AG04449 (cell line): Measurements from ENCODE around the gene TBL1XR1.

Experiments used
- CTCF ChIA-PET: fragments of 350-600 bp; formaldehyde crosslinking; extraction: SDS; loops from one replicate; lab custom pipeline; 2021; ENCODE audit warnings: antibody characterized with exemption; lab: Yijun Ruan, JAX
- POLR2A ChIA-PET: fragments of 400-600, 350-600 bp; formaldehyde crosslinking; extraction: SDS; loops from one replicate; lab custom pipeline; 2020; ENCODE audit warnings: antibody characterized with exemption, inconsistent platforms; lab: Yijun Ruan, JAX
- DNase-seq: peaks from one replicate; pipeline ENCODE4 v3.0.0-alpha.2; 2010; ENCODE audit warnings: low read depth, low spot score
- H3K4me3 ChIP-seq: 2 replicates; pipeline ENCODE4 v1.5.1; 2011; ENCODE audit warnings: low read depth, mild to moderate bottlenecking, control low read depth, low read length
- TF ChIP-seq, protein P1 (sequence below): IDR thresholded peaks from one replicate; pipeline ENCODE4 v1.5.1; 2011; ENCODE audit warnings: mild to moderate bottlenecking, moderate library complexity, low read length, control low read depth, inconsistent platforms; ENCODE audit not compliant: insufficient read depth; ENCODE audit errors: missing control alignments

The TBL1XR1 gene

DNA sequence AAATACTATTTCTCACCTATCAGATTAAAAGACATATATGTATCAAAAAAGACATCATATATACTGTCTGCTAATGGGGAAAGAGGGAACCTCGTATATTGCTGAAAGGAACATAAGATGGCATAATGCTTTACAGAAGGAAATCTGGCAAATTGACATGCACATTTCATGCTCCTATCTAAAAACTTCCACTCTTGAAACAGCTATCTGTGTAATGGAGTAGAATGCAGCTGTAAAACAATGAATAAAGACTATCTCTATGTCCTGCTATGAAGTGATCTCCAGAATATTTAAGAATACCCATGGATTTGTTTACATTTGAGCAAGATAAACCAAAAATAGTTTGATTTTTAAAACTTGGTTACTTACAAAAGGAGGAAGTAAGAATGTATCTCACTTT is 107.4 kb downstream of the TBL1XR1 start:
- DNase-seq = no peak
- TF ChIP-seq, protein P1, sequence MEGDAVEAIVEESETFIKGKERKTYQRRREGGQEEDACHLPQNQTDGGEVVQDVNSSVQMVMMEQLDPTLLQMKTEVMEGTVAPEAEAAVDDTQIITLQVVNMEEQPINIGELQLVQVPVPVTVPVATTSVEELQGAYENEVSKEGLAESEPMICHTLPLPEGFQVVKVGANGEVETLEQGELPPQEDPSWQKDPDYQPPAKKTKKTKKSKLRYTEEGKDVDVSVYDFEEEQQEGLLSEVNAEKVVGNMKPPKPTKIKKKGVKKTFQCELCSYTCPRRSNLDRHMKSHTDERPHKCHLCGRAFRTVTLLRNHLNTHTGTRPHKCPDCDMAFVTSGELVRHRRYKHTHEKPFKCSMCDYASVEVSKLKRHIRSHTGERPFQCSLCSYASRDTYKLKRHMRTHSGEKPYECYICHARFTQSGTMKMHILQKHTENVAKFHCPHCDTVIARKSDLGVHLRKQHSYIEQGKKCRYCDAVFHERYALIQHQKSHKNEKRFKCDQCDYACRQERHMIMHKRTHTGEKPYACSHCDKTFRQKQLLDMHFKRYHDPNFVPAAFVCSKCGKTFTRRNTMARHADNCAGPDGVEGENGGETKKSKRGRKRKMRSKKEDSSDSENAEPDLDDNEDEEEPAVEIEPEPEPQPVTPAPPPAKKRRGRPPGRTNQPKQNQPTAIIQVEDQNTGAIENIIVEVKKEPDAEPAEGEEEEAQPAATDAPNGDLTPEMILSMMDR = no peak
- POLR2A ChIA-PET = no interaction called here
- no peak overlapping the region for H3K4me3 ChIP-seq
- CTCF ChIA-PET = no interaction called here

DNA sequence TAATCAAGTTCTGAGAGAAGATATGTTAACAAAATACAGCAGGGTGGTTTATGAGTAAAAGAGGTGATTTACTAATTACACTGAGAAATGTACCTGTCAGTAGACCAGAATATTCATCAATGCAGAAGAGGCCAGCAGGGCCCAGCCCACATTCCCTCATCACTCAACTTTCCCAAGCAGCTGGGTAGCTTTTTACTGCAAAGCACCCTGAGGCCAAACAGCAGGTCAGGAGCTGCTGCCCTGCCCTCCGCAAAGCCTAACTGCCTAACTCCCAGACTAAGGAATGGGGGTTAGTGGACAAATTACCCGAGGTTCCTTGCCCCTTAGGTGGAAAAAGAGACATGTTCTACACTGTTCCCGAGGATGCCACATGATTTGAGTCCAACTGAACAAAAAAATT is 108.2 kb downstream of the TBL1XR1 start:
- H3K4me3 ChIP-seq = no peak overlapping the region
- ChIA-PET POLR2A (interaction anchor here (0.6 kb wide), 1 partner anchor 54 kb away, joined by 3 read pairs; no protein-coding TSS in a partner anchor), CTCF (interaction anchor here (1.3 kb wide), 1 partner anchor 38 kb away, joined by 4 read pairs; no protein-coding TSS in a partner anchor)
- DNase-seq = no peak
- TF ChIP-seq, protein P1 = no peak

DNA sequence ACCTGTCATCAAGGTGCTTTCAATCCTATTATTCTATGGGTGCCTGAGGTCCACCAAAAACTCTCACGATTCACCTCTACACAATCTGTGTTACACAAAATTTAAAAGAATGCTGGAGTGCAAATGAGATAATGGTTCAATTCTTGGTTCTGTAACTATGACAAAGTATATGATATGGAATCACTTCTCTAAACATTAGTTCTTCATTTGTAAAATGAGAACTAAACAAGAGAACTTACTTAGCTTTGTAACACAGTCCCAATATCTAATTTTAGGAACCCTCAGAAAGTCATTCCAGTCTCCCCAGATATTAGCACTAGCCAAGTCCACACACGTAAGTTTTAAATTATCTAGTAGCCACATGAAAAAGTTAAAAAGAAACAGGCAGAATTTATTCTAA is 111.5 kb downstream of the TBL1XR1 start:
- POLR2A ChIA-PET = no interaction called here
- DNase-seq = no peak
- TF ChIP-seq, protein P1 = no peak
- CTCF ChIA-PET = no interaction called here
- no peak overlapping the region for H3K4me3 ChIP-seq

DNA sequence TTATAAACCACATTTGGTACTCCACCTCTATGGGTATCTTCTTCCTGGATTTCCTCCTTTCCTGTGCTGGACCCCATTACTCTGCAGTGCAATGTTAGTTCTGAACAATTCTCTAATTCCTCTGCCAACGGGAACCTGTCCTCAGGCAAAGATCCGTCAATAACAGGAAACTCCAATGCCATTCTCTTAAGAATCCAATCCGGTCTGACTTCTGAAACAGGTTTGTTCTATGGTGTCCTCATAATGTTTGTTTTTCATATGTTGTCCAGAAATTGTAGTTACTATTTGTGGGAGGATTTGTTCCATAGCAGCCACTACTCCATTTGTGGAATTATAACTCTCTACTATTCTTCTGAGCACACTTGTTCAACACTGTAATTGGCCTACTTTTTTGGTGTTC is 112.7 kb downstream of the TBL1XR1 start:
- DNase-seq = no peak
- ChIA-PET CTCF (no interaction called here), POLR2A (no interaction called here)
- TF ChIP-seq, protein P1 = no peak
- H3K4me3 ChIP-seq = no peak overlapping the region

DNA sequence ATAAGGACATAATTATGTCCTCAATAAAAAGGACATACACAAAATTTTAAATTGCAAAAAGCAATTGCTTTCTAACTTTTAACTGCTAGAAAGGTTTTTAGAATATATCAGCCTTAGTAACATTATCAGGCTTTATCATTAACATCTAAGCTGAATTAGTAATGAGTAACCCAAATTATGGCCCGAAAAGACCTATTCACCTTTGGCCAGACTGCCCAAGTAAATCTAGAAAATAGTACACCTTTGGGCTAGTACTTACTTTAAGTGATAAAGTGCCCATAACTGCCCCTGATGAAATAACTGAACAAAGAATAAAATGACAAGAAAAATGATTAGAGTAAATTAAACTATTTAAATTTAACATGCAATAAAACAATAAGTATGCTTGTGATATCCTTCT is 117.2 kb downstream of the TBL1XR1 start:
- H3K4me3 ChIP-seq = no peak overlapping the region
- POLR2A ChIA-PET = no interaction called here
- TF ChIP-seq, protein P1 = no peak
- CTCF ChIA-PET = interaction anchor here (1.3 kb wide), 1 partner anchor 14 kb away, joined by 3 read pairs; no protein-coding TSS in a partner anchor
- no peak for DNase-seq

DNA sequence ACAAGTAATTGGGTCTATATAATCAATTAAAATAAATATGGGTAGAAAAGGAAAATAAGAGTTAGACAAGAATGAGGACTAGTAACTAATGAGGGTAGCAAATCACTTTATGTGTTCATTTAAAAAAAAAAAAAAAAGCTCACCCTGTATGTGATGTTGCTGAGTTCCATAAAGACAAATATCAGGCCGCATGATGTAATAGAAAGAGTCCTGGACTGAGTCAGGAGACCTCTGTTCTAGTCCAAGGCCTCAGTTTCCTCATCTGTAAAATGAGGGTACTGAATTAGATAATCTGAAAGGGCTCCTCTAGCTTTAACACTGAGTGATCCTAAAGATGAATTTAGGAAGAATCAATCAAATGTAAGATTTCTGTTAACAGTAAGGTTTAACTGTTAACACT is 117.6 kb downstream of the TBL1XR1 start:
- TF ChIP-seq, protein P1 = no peak
- ChIA-PET POLR2A (no interaction called here), CTCF (no interaction called here)
- H3K4me3 ChIP-seq = no peak overlapping the region
- DNase-seq = no peak
